Glutamatergic neuron (in vitro differentiated cells): ENCODE measurements around the gene PUS10. TPM values are rescaled to one million over a fixed set of nuclear protein-coding genes. Genes with fewer than 3 reads are reported as not detected.

Source experiments
- DNase-seq: peaks from one replicate; pipeline ENCODE4 v3.0.0; 2022
- H3K27ac Mint-ChIP-seq: one replicate; pipeline ENCODE4 v1.8.0; 2020; ENCODE audit warnings: mild to moderate bottlenecking, mixed read lengths, inconsistent platforms; ENCODE audit not compliant: unreplicated experiment
- H3K27me3 Mint-ChIP-seq: one replicate; pipeline ENCODE4 v1.8.0; 2020; ENCODE audit warnings: mild to moderate bottlenecking, moderate library complexity, mixed read lengths, inconsistent platforms; ENCODE audit not compliant: unreplicated experiment
- H3K36me3 Mint-ChIP-seq: one replicate; pipeline ENCODE4 v1.8.0; 2020; ENCODE audit warnings: mild to moderate bottlenecking, mixed read lengths, inconsistent platforms; ENCODE audit not compliant: unreplicated experiment
- H3K4me1 Mint-ChIP-seq: one replicate; pipeline ENCODE4 v1.8.0; 2020; ENCODE audit warnings: mild to moderate bottlenecking, low read depth, mixed read lengths, inconsistent platforms; ENCODE audit not compliant: unreplicated experiment
- H3K4me3 Mint-ChIP-seq: one replicate; pipeline ENCODE4 v1.8.0; 2020; ENCODE audit warnings: mild to moderate bottlenecking, mixed read lengths, inconsistent platforms; ENCODE audit not compliant: unreplicated experiment
- H3K9me3 Mint-ChIP-seq: one replicate; pipeline ENCODE4 v1.8.0; 2020; ENCODE audit warnings: mild to moderate bottlenecking, moderate library complexity, mixed read lengths, inconsistent platforms; ENCODE audit not compliant: unreplicated experiment
- CTCF ChIP-seq: fragments of 200-600 bp; sonication (generic); IDR thresholded peaks from one replicate; pipeline ENCODE4 v1.5.0; 2021; ENCODE audit not compliant: partially characterized antibody, unreplicated experiment
- total RNA-seq: library from RNA; stranded (reverse); fragmentation: NEBNext Ultra II Directional; extraction: Animal tissue kit (Norgen Biotek cat#: 25700); gene quantifications from one replicate; pipeline ENCODE4 v1.2.1, GENCODE V29; 2021; ENCODE audit not compliant: unreplicated experiment

The PUS10 gene
- total RNA-seq, 1 donor from 2014 or later = 2.5 TPM

GRCh38 chr2:60899230-60899891 lies 118.7 kb downstream of the PUS10 start:
- Mint-ChIP-seq H3K9me3 (no peaks in the 10 kb centered on the region), H3K4me3 (no peak overlapping the region), H3K27ac (no peak overlapping the region), H3K4me1 (no peaks in the 10 kb centered on the region), H3K27me3 (no peaks in the 10 kb centered on the region), H3K36me3 (no peaks in the 10 kb centered on the region)
- DNase-seq = no peak
- no peak for TF ChIP-seq CTCF

- H3K4me3 Mint-ChIP-seq = no peak overlapping the region
- H3K27me3 Mint-ChIP-seq = no peaks in the 10 kb centered on the region
- no peak overlapping the region for H3K27ac Mint-ChIP-seq
- DNase-seq = no peak
- no peaks in the 10 kb centered on the region for H3K4me1 Mint-ChIP-seq
- no peaks in the 10 kb centered on the region for H3K36me3 Mint-ChIP-seq
- H3K9me3 Mint-ChIP-seq = no peaks in the 10 kb centered on the region
- no peak for TF ChIP-seq CTCF
Measured at GRCh38 chr2:60898567-60898966, 119.5 kb downstream of the PUS10 start.

Other genes with a start within 250 kb of the PUS10 start
- 2.1 TPM for gene REL, start 136.7 kb downstream of the PUS10 start, total RNA-seq
- gene PEX13, start 535 bp downstream of the PUS10 start, total RNA-seq = 22.5 TPM
- gene SANBR, start 47.6 kb upstream of the PUS10 start, total RNA-seq = 57.0 TPM
- gene C2orf74, start 143.9 kb upstream of the PUS10 start, total RNA-seq = 15.1 TPM